ENCODE measurements around the gene OR6T1. TPM values are rescaled to one million over a fixed set of nuclear protein-coding genes. Genes with fewer than 3 reads are reported as not detected.

The OR6T1 gene
- total and polyA plus RNA-seq, 9 of the 15 experiments (the other 6 are each of a cell fraction or from before 2014, with no cell fraction given): not detected

DNA sequence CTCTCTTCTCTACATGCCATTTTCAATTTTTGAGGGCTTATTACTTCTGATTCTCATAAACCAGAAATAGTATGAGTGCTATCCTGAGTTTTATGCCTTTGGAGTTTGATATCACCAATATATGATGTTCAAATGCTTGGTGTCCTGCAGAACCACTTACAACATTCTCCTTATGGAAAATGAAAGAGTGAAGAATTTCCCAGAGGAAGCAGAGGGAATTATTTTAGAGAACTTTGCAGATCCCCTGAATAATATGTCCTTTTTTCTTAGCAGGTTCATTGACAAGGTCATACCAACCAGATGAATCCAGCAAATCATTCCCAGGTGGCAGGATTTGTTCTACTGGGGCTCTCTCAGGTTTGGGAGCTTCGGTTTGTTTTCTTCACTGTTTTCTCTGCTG, 4.3 kb downstream of the OR6T1 start, which contains the start of gene OR4D5:
OR4D5 (plus strand) TSS at position 301 of the 400 bp plus-strand sequence; CDS start at position 301, 0 bp downstream.
- H3K4me2 ChIP-seq (ENCODE audit: insufficient read depth, low read length): no peak within 1 kb of the TSS
- H3K27me3 ChIP-seq (ENCODE audit: control insufficient read depth in 2 of 2, insufficient read depth in 2 of 2, low read length in 2 of 2): no peaks in the 10 kb centered on the region; a peak in 1 of 5 replicates
- ChIA-PET POLR2A (no interaction called here), CTCF (ENCODE audit: low intra/inter-chr PET ratio) (no interaction called here)
- no peak within 1 kb of the TSS for H3K27ac ChIP-seq (ENCODE audit: extremely low read depth, low read depth, low read length)
- no peaks in the 10 kb centered on the region for H3K4me1 ChIP-seq (replicated peaks in 1 of 2; ENCODE audit: control insufficient read depth in 2 of 2, insufficient read depth in 2 of 2, low read length in 2 of 2)
- WGBS (ENCODE audit: insufficient coverage, low coverage, missing lambda C conversion rate): 0% methylated on average over 1 of the region's 1 CpG
- H3K79me2 ChIP-seq (ENCODE audit: control insufficient read depth, insufficient read depth, low read length): no peaks in the 10 kb centered on the region
- DNase-seq (ENCODE audit: extremely low read depth in 1 of 4, low spot score in 3 of 4) (no peak), ATAC-seq (no peak), FAIRE-seq (no peak)
- no peak within 1 kb of the TSS for H3K9ac ChIP-seq (ENCODE audit: insufficient read depth in 1 of 2, low read depth in 2 of 2, low read length in 2 of 2)
- no peaks in the 10 kb centered on the region for H4K20me1 ChIP-seq (replicated peaks; ENCODE audit: control insufficient read depth, insufficient read depth, low read length)
- H3K9me1 ChIP-seq (ENCODE audit: control insufficient read depth, insufficient read depth, low read length): no peaks in the 10 kb centered on the region
- no peaks in the 10 kb centered on the region for H3K9me3 ChIP-seq (replicated peaks; ENCODE audit: control insufficient read depth, insufficient read depth, low read depth, low read length)
- no peak within 1 kb of the TSS for H2AFZ ChIP-seq (ENCODE audit: low read depth, low read length)
- intact Hi-C loops (cut with micrococcal nuclease) (no loop called here), in situ Hi-C loops (cut with MboI) (no loop called here)
- no TSS peak for BruUV-seq (replicated peaks)
- no peaks in the 10 kb centered on the region for H3K36me3 ChIP-seq (ENCODE audit: control insufficient read depth, insufficient read depth, low read length)
- no peak within 1 kb of the TSS for H3K4me3 ChIP-seq
- TF ChIP-seq ZNF707 (CRISPR knock-in tag; conservative IDR thresholded peaks at IDR 0.05) (no peak), BRCA1 (IDR thresholded peaks at IDR 0.05) (no peak), BRCA1 (CRISPR knock-in tag; IDR thresholded peaks at IDR 0.05) (no peak), EHMT2 (IDR thresholded peaks at IDR 0.05) (no peak), ZNF778 (CRISPR knock-in tag; IDR thresholded peaks at IDR 0.05) (no peak), TAF1 (IDR thresholded peaks at IDR 0.05; ENCODE audit: control insufficient read depth, extremely low read depth, insufficient read depth, low read length, severe bottlenecking) (no peak), SAP30 (IDR thresholded peaks at IDR 0.05; ENCODE audit: borderline replicate concordance, insufficient read depth, low read depth, low read length, poor library complexity, severe bottlenecking) (no peak), GABPB1 (CRISPR knock-in tag; IDR thresholded peaks at IDR 0.05) (no peak), KDM4B (IDR thresholded peaks at IDR 0.05; ENCODE audit: borderline replicate concordance in 2 of 2, low read depth in 1 of 2) (no peak), NCOA1 (IDR thresholded peaks at IDR 0.05; ENCODE audit: low read depth) (no peak), EWSR1 (IDR thresholded peaks at IDR 0.05; ENCODE audit: borderline replicate concordance, low read depth, partially characterized antibody) (no peak), TBL1XR1 (IDR thresholded peaks at IDR 0.05; ENCODE audit: low read length in 2 of 2) (no peak), ZNF140 (CRISPR knock-in tag; IDR thresholded peaks at IDR 0.05) (no peak), PTBP1 (IDR thresholded peaks at IDR 0.05; ENCODE audit: low read depth, low read length) (no peak), LEF1 (IDR thresholded peaks at IDR 0.05) (no peak), CBFB (CRISPR knock-in tag; IDR thresholded peaks at IDR 0.05) (no peak), ZNF764 (CRISPR knock-in tag; IDR thresholded peaks at IDR 0.05; ENCODE audit: low read depth) (no peak)
- TF ChIP-seq, protein P1, sequence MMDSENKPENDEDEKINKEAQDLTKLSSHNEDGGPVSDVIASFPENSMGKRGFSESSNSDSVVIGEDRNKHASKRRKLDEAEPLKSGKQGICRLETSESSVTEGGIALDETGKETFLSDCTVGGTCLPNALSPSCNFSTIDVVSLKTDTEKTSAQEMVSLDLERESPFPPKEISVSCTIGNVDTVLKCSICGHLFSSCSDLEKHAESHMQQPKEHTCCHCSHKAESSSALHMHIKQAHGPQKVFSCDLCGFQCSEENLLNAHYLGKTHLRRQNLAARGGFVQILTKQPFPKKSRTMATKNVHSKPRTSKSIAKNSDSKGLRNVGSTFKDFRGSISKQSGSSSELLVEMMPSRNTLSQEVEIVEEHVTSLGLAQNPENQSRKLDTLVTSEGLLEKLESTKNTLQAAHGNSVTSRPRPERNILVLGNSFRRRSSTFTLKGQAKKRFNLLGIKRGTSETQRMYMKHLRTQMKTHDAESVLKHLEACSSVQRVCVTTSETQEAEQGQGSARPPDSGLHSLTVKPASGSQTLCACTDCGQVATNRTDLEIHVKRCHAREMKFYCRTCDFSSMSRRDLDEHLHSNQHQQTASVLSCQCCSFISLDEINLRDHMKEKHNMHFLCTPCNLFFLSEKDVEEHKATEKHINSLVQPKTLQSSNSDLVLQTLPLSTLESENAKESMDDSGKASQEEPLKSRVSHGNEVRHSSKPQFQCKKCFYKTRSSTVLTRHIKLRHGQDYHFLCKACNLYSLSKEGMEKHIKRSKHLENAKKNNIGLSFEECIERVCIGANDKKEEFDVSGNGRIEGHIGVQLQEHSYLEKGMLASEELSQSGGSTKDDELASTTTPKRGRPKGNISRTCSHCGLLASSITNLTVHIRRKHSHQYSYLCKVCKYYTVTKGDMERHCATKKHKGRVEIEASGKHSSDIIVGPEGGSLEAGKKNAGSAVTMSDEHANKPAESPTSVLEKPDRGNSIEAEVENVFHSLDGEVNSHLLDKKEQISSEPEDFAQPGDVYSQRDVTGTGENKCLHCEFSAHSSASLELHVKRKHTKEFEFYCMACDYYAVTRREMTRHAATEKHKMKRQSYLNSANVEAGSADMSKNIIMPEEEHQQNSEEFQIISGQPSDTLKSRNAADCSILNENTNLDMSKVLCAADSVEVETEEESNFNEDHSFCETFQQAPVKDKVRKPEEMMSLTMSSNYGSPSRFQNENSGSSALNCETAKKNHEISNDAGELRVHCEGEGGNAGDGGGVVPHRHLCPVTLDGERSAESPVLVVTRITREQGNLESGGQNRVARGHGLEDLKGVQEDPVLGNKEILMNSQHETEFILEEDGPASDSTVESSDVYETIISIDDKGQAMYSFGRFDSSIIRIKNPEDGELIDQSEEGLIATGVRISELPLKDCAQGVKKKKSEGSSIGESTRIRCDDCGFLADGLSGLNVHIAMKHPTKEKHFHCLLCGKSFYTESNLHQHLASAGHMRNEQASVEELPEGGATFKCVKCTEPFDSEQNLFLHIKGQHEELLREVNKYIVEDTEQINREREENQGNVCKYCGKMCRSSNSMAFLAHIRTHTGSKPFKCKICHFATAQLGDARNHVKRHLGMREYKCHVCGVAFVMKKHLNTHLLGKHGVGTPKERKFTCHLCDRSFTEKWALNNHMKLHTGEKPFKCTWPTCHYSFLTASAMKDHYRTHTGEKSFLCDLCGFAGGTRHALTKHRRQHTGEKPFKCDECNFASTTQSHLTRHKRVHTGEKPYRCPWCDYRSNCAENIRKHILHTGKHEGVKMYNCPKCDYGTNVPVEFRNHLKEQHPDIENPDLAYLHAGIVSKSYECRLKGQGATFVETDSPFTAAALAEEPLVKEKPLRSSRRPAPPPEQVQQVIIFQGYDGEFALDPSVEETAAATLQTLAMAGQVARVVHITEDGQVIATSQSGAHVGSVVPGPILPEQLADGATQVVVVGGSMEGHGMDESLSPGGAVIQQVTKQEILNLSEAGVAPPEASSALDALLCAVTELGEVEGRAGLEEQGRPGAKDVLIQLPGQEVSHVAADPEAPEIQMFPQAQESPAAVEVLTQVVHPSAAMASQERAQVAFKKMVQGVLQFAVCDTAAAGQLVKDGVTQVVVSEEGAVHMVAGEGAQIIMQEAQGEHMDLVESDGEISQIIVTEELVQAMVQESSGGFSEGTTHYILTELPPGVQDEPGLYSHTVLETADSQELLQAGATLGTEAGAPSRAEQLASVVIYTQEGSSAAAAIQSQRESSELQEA (IDR thresholded peaks at IDR 0.05; ENCODE audit: low read depth): no peak

Measured in K562 (cell line).